Parathyroid adenoma (tissue), 2 donors: ENCODE results near the gene TNRC6C.

Source experiments
- H2AFZ ChIP-seq: fragments of 300-600 bp; sonication (generic); one replicate; pipeline ENCODE4 v1.7.0; 2017; ENCODE audit warnings: antibody characterized with exemption, mild to moderate bottlenecking
- H3K27ac ChIP-seq: fragments of 300-600 bp; sonication (generic); one replicate; pipeline ENCODE4 v1.7.0; 2017
- H3K27me3 ChIP-seq: fragments of 300-600 bp; sonication (generic); one replicate; pipeline ENCODE4 v1.7.0; 2017; ENCODE audit warnings: low read length; ENCODE audit not compliant: control insufficient read depth, insufficient read depth
- H3K36me3 ChIP-seq: fragments of 300-600 bp; sonication (generic); one replicate; pipeline ENCODE4 v1.7.0; 2017; ENCODE audit warnings: low read length; ENCODE audit not compliant: control insufficient read depth, insufficient read depth
- H3K4me1 ChIP-seq: fragments of 300-600 bp; sonication (generic); one replicate; pipeline ENCODE4 v1.7.0; 2017; ENCODE audit warnings: control low read depth
- H3K4me2 ChIP-seq: fragments of 300-600 bp; sonication (generic); one replicate; pipeline ENCODE4 v1.7.0; 2017; ENCODE audit warnings: low read length
- H3K4me3 ChIP-seq: fragments of 300-600 bp; sonication (generic); one replicate; pipeline ENCODE4 v1.7.0; 2017; ENCODE audit warnings: low read depth, low read length
- H3K79me2 ChIP-seq: fragments of 300-600 bp; sonication (generic); one replicate; pipeline ENCODE4 v1.7.0; 2017; ENCODE audit warnings: control low read depth
- H3K9ac ChIP-seq: fragments of 300-600 bp; sonication (generic); one replicate; pipeline ENCODE4 v1.7.0; 2017; ENCODE audit warnings: mild to moderate bottlenecking
- H3K9me3 ChIP-seq: fragments of 300-600 bp; sonication (generic); one replicate; pipeline ENCODE4 v1.7.0; 2017; ENCODE audit warnings: low read length; ENCODE audit not compliant: control insufficient read depth
- CTCF ChIP-seq: fragments of 300-600 bp; sonication (generic); IDR thresholded peaks from one replicate; pipeline ENCODE4 v1.7.0; 2017; ENCODE audit warnings: antibody characterized with exemption, mild to moderate bottlenecking
- donor health status: primary hyperparathyroidism.

Gene TNRC6C

GRCh38 chr17:78043031-78043430 lies 84.5 kb downstream of the TNRC6C start:
- H3K27me3 ChIP-seq: no peaks in the 10 kb centered on the region
- peaks cover 10% of the 10 kb centered on the region for H3K4me1 ChIP-seq
- no peak overlapping the region for H3K4me2 ChIP-seq
- H3K9me3 ChIP-seq: no peaks in the 10 kb centered on the region
- no peak for TF ChIP-seq CTCF
- H3K9ac ChIP-seq: no peak overlapping the region
- H3K27ac ChIP-seq: no peak overlapping the region
- no peak overlapping the region for H2AFZ ChIP-seq
- no peak overlapping the region for H3K4me3 ChIP-seq
- peaks cover 9% of the 10 kb centered on the region for H3K79me2 ChIP-seq
- no peaks in the 10 kb centered on the region for H3K36me3 ChIP-seq

GRCh38 chr17:78044280-78044835 lies 85.9 kb downstream of the TNRC6C start:
- Histone ChIP-seq H3K9me3 (no peaks in the 10 kb centered on the region), H3K4me2 (no peak overlapping the region), H3K36me3 (no peaks in the 10 kb centered on the region), H2AFZ (no peak overlapping the region), H3K79me2 (peaks cover 9% of the 10 kb centered on the region), H3K4me3 (no peak overlapping the region), H3K27me3 (no peaks in the 10 kb centered on the region), H3K9ac (no peak overlapping the region), H3K27ac (no peak overlapping the region), H3K4me1 (peaks cover 8% of the 10 kb centered on the region)
- no peak for TF ChIP-seq CTCF

- no peak overlapping the region for H3K4me3 ChIP-seq
- no peak overlapping the region for H2AFZ ChIP-seq
- no peaks in the 10 kb centered on the region for H3K9me3 ChIP-seq
- H3K9ac ChIP-seq: no peak overlapping the region
- H3K4me1 ChIP-seq: peaks cover 6% of the 10 kb centered on the region
- H3K36me3 ChIP-seq: no peaks in the 10 kb centered on the region
- no peak for TF ChIP-seq CTCF
- no peaks in the 10 kb centered on the region for H3K27me3 ChIP-seq
- H3K27ac ChIP-seq: no peak overlapping the region
- H3K4me2 ChIP-seq: no peak overlapping the region
- peaks cover 13% of the 10 kb centered on the region for H3K79me2 ChIP-seq
These were observed 86.8 kb downstream of the TNRC6C start for GRCh38 chr17:78045316-78045715.

GRCh38 chr17:78046923-78047322 lies 88.4 kb downstream of the TNRC6C start:
- Histone ChIP-seq H3K9ac (no peak overlapping the region), H3K4me1 (peaks cover under 1% of the 10 kb centered on the region), H3K4me2 (no peak overlapping the region), H3K27me3 (no peaks in the 10 kb centered on the region), H3K4me3 (no peak overlapping the region), H3K9me3 (no peaks in the 10 kb centered on the region), H3K79me2 (peaks cover 7% of the 10 kb centered on the region), H3K27ac (no peak overlapping the region), H3K36me3 (no peaks in the 10 kb centered on the region), H2AFZ (no peak overlapping the region)
- no peak for TF ChIP-seq CTCF
